GM21528 (cell line): ENCODE results near the gene GPT2.
"Not testable (repeated sequence)": the region's sequence is repeated elsewhere in the genome, so short reads cannot be mapped to it uniquely, and the experiment has no call there.

ENCODE experiments used
- ATAC-seq: cut with Tn5 transposase; IDR thresholded peaks from one replicate; pipeline ENCODE4 v1.9.1; 2021; ENCODE audit warnings: mild to moderate bottlenecking, moderate library complexity; ENCODE audit not compliant: unreplicated experiment, low FRiP score

GPT2 gene

GRCh38 chr16:46918400-46918799 is 34.2 kb downstream of the GPT2 start:
- ATAC-seq = no peak

GRCh38 chr16:46918905-46919792 is 35.0 kb downstream of the GPT2 start:
- ATAC-seq = peak; percentile 89

GRCh38 chr16:46920402-46921068 is 36.4 kb downstream of the GPT2 start:
- ATAC-seq = no peak

- no peak for ATAC-seq
Measured at GRCh38 chr16:46922239-46922638, 38.1 kb downstream of the GPT2 start.

GRCh38 chr16:46923513-46924295 is 39.5 kb downstream of the GPT2 start:
- ATAC-seq = no peak

- ATAC-seq = no peak
Measured at GRCh38 chr16:46924402-46924801, 40.2 kb downstream of the GPT2 start.

GRCh38 chr16:46926470-46927225 is 42.5 kb downstream of the GPT2 start:
- ATAC-seq = no peak

GRCh38 chr16:46927273-46927672 is 43.1 kb downstream of the GPT2 start:
- no peak for ATAC-seq

- no peak for ATAC-seq
Measured at GRCh38 chr16:46928811-46929210, 44.6 kb downstream of the GPT2 start.

GRCh38 chr16:46929378-46930332 is 45.5 kb downstream of the GPT2 start:
- peak; percentile 71 for ATAC-seq

- ATAC-seq = no peak
Measured at GRCh38 chr16:46930861-46931260, 46.7 kb downstream of the GPT2 start.

- no peak for ATAC-seq
Measured at GRCh38 chr16:46932802-46933201, 48.6 kb downstream of the GPT2 start.

GRCh38 chr16:46937536-46937935 is 53.4 kb downstream of the GPT2 start:
- ATAC-seq = no peak

- ATAC-seq = not testable (repeated sequence)
Measured at GRCh38 chr16:46944713-46945112, 60.6 kb downstream of the GPT2 start.

GRCh38 chr16:46947900-46948547 is 63.9 kb downstream of the GPT2 start:
- no peak for ATAC-seq

GRCh38 chr16:46948548-46949166 is 64.5 kb downstream of the GPT2 start:
- no peak for ATAC-seq

GRCh38 chr16:46949241-46949892 is 65.2 kb downstream of the GPT2 start:
- ATAC-seq = no peak

GRCh38 chr16:46950009-46950408 is 65.8 kb downstream of the GPT2 start:
- ATAC-seq = no peak
